ENCODE results near the gene FOXP1. TPM values are rescaled to one million over a fixed set of nuclear protein-coding genes. Genes with fewer than 3 reads are reported as not detected.
A peak's percentile ranks its signal among the peaks of the same experiment; 100 is the strongest.

FOXP1 gene
- total RNA-seq, 4 donors from 2014 or later: 169 to 300 (median 202) TPM

GRCh38 chr3:71518089-71518488, 65.4 kb downstream of the FOXP1 start:
- ATAC-seq: no peak
- Histone ChIP-seq H3K27ac (no peak overlapping the region), H3K9me3 (no peaks in the 10 kb centered on the region)

GRCh38 chr3:71517271-71517791, 66.2 kb downstream of the FOXP1 start:
- Histone ChIP-seq H3K4me3 (no peak overlapping the region), H3K27ac (no peak overlapping the region), H3K4me1 (peaks cover 4 to 62% (median 4%) of the 10 kb centered on the region in 3 donors), H3K27me3 (no peaks in the 10 kb centered on the region), H3K36me3 (no peaks in the 10 kb centered on the region), H3K9me3 (no peaks in the 10 kb centered on the region)
- 50 to 67% methylated on average over 3 of the region's 3 CpGs for WGBS, 2 donors (ENCODE audit: low coverage in 1 of 2)
- no peak for TF ChIP-seq POLR2AphosphoS5 (IDR thresholded peaks at IDR 0.05)
- TF ChIP-seq EP300 (IDR thresholded peaks at IDR 0.05): no peak
- no peak for TF ChIP-seq CTCF (IDR thresholded peaks at IDR 0.05)
- no peak for TF ChIP-seq POLR2A (IDR thresholded peaks at IDR 0.05)
- ATAC-seq: no peak

More at GRCh38 chr3:71518089-71518488, 65.4 kb downstream of the FOXP1 start:
- Histone ChIP-seq H3K4me3 (no peak overlapping the region), H3K4me1 (peaks cover 4 to 69% (median 6%) of the 10 kb centered on the region in 3 donors), H3K27me3 (no peaks in the 10 kb centered on the region), H3K36me3 (no peaks in the 10 kb centered on the region)
- TF ChIP-seq POLR2AphosphoS5 (IDR thresholded peaks at IDR 0.05): no peak
- no peak for TF ChIP-seq EP300 (IDR thresholded peaks at IDR 0.05)
- TF ChIP-seq POLR2A (IDR thresholded peaks at IDR 0.05): no peak
- no peak for TF ChIP-seq CTCF (IDR thresholded peaks at IDR 0.05)

- peaks cover 4 to 61% (median 4%) of the 10 kb centered on the region in 3 donors for H3K4me1 ChIP-seq
- H3K27ac ChIP-seq: peak overlapping the region; percentile 42 to 70 (median 64)
- 12 to 38% methylated on average over 11 of the region's 11 CpGs for WGBS, 2 donors (ENCODE audit: low coverage in 1 of 2)
- H3K4me3 ChIP-seq: peak overlapping the region; percentile 2 to 8
- H3K27me3 ChIP-seq: no peaks in the 10 kb centered on the region
- H3K36me3 ChIP-seq: no peaks in the 10 kb centered on the region
- H3K9me3 ChIP-seq: no peaks in the 10 kb centered on the region
- ATAC-seq: peak; percentile 57
- no peak for TF ChIP-seq POLR2A (IDR thresholded peaks at IDR 0.05)
- TF ChIP-seq POLR2AphosphoS5 (IDR thresholded peaks at IDR 0.05): no peak
- no peak for TF ChIP-seq CTCF (IDR thresholded peaks at IDR 0.05)
- no peak for TF ChIP-seq EP300 (IDR thresholded peaks at IDR 0.05)
These were observed 67.7 kb downstream of the FOXP1 start for GRCh38 chr3:71515636-71516365.

- 79 to 92% methylated on average over 2 to 5 of the region's 5 CpGs for WGBS, 2 donors (ENCODE audit: low coverage in 1 of 2)
- H3K27ac ChIP-seq: peak overlapping the region in 2 of 4 donors; percentile 4 to 12
- TF ChIP-seq EP300 (IDR thresholded peaks at IDR 0.05): no peak
- no peak for TF ChIP-seq POLR2AphosphoS5 (IDR thresholded peaks at IDR 0.05)
- ATAC-seq: no peak
- no peaks in the 10 kb centered on the region for H3K9me3 ChIP-seq
- no peaks in the 10 kb centered on the region for H3K36me3 ChIP-seq
- H3K4me1 ChIP-seq: peaks cover under 1 to 66% (median 4%) of the 10 kb centered on the region in 3 donors
- H3K27me3 ChIP-seq: no peaks in the 10 kb centered on the region
- H3K4me3 ChIP-seq: no peak overlapping the region
These were observed 68.9 kb downstream of the FOXP1 start for GRCh38 chr3:71514621-71515020.

- TF ChIP-seq CTCF (IDR thresholded peaks at IDR 0.05): no peak
- WGBS, 2 donors (ENCODE audit: low coverage in 1 of 2): 96 to 97% methylated on average over 6 to 7 of the region's 7 CpGs
- H3K27me3 ChIP-seq: no peaks in the 10 kb centered on the region
- no peak overlapping the region for H3K4me3 ChIP-seq
- no peak overlapping the region for H3K27ac ChIP-seq
- ATAC-seq: no peak
- H3K36me3 ChIP-seq: no peaks in the 10 kb centered on the region
- no peaks in the 10 kb centered on the region for H3K9me3 ChIP-seq
- H3K4me1 ChIP-seq: peaks cover 0 to 60% (median 4%) of the 10 kb centered on the region in 3 donors
These were observed 70.0 kb downstream of the FOXP1 start for GRCh38 chr3:71513515-71513914.
